ENCODE data around the gene ADSL. TPM values are rescaled to one million over a fixed set of nuclear protein-coding genes. Genes with fewer than 3 reads are reported as not detected.

ADSL gene
- total RNA-seq, 1 donor from 2014 or later = 41.0 TPM

- DNase-seq (ENCODE audit: extremely low spot score in 2 of 2) = no peak
- TF ChIP-seq POLR2A (IDR thresholded peaks at IDR 0.05) (no peak), POLR2AphosphoS5 (IDR thresholded peaks at IDR 0.05; ENCODE audit: insufficient read depth in 1 of 2, low read depth in 1 of 2) (no peak)
- TF ChIP-seq, protein P1, sequence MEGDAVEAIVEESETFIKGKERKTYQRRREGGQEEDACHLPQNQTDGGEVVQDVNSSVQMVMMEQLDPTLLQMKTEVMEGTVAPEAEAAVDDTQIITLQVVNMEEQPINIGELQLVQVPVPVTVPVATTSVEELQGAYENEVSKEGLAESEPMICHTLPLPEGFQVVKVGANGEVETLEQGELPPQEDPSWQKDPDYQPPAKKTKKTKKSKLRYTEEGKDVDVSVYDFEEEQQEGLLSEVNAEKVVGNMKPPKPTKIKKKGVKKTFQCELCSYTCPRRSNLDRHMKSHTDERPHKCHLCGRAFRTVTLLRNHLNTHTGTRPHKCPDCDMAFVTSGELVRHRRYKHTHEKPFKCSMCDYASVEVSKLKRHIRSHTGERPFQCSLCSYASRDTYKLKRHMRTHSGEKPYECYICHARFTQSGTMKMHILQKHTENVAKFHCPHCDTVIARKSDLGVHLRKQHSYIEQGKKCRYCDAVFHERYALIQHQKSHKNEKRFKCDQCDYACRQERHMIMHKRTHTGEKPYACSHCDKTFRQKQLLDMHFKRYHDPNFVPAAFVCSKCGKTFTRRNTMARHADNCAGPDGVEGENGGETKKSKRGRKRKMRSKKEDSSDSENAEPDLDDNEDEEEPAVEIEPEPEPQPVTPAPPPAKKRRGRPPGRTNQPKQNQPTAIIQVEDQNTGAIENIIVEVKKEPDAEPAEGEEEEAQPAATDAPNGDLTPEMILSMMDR (IDR thresholded peaks at IDR 0.05) = no peak
- no peaks in the 10 kb centered on the region for H3K36me3 ChIP-seq
- H3K9me3 ChIP-seq = no peaks in the 10 kb centered on the region
- peaks cover 13% of the 10 kb centered on the region for H3K4me1 ChIP-seq
- H3K27ac ChIP-seq = no peak overlapping the region
- intact Hi-C loops (cut with DNase I) = no loop called here
- H3K4me3 ChIP-seq = no peak overlapping the region
- H3K27me3 ChIP-seq = no peaks in the 10 kb centered on the region
Observed at GRCh38 chr22:40392618-40393017, 46.3 kb downstream of the ADSL start.

DNA sequence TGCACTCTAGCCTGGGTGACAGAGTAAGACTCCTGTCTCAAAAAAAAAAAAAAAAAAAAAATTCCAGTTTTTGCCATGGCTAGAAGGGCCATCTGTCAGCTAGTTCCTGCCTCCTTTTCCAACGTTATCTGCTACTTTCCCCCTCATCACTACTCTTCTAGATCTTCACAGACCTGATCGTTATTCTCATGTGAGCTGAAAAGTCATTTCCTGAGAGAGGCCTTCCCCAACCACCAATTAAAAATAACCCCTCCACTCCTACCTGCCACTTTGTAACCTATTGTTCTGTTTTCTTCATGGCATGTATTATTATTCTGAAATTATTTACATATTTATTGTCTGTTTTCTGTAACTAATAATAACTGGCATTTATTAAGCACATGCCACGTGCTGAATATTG, 48.3 kb downstream of the ADSL start:
- no peak overlapping the region for H3K4me3 ChIP-seq
- no peaks in the 10 kb centered on the region for H3K36me3 ChIP-seq
- peaks cover 13% of the 10 kb centered on the region for H3K4me1 ChIP-seq
- H3K27ac ChIP-seq = no peak overlapping the region
- H3K9me3 ChIP-seq = no peaks in the 10 kb centered on the region
- intact Hi-C loops (cut with DNase I) = no loop called here
- DNase-seq (ENCODE audit: extremely low spot score in 2 of 2) = no peak
- H3K27me3 ChIP-seq = no peaks in the 10 kb centered on the region
- TF ChIP-seq, protein P1 (IDR thresholded peaks at IDR 0.05) = no peak
- no peak for TF ChIP-seq POLR2A (IDR thresholded peaks at IDR 0.05)
- TF ChIP-seq POLR2AphosphoS5 (IDR thresholded peaks at IDR 0.05; ENCODE audit: insufficient read depth in 1 of 2, low read depth in 1 of 2) = no peak

GRCh38 chr22:40395607-40396006, 49.3 kb downstream of the ADSL start:
- DNase-seq (ENCODE audit: extremely low spot score in 2 of 2) = no peak
- H3K27ac ChIP-seq = no peak overlapping the region
- no peaks in the 10 kb centered on the region for H3K9me3 ChIP-seq
- peaks cover 13% of the 10 kb centered on the region for H3K4me1 ChIP-seq
- H3K36me3 ChIP-seq = no peaks in the 10 kb centered on the region
- TF ChIP-seq, protein P1 (IDR thresholded peaks at IDR 0.05) = no peak
- TF ChIP-seq POLR2AphosphoS5 (IDR thresholded peaks at IDR 0.05; ENCODE audit: insufficient read depth in 1 of 2, low read depth in 1 of 2) (no peak), POLR2A (IDR thresholded peaks at IDR 0.05) (no peak)
- intact Hi-C loops (cut with DNase I) = no loop called here
- H3K27me3 ChIP-seq = no peaks in the 10 kb centered on the region
- H3K4me3 ChIP-seq = no peak overlapping the region

DNA sequence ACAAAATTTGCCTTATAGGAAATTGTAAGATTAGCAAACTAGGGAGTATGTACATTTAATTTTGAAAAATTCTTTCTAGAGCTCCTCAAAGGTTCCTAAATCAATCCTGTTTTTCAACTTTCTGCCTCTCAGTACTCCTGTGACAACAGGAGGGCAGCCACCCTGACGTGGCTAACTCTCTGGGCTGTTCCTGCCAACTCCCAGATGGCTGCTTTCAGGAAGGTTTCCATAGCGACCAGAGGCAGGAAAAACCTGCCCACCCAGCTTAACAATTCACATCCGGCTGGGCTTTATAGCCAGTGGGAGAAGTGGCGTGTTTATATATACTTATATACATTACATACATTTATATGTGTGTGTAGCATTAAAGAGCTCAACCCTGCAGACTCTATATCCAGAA, 50.6 kb downstream of the ADSL start:
- Histone ChIP-seq H3K27me3 (no peaks in the 10 kb centered on the region), H3K4me3 (no peak overlapping the region), H3K36me3 (peaks cover 0 to 8% of the 10 kb centered on the region in 2 donors), H3K9me3 (no peaks in the 10 kb centered on the region), H3K27ac (peak overlapping the region; percentile 37), H3K4me1 (peaks cover 13% of the 10 kb centered on the region)
- DNase-seq (ENCODE audit: extremely low spot score in 2 of 2) = peak in 1 of 2 donors; percentile 86
- intact Hi-C loops (cut with DNase I) = no loop called here
- TF ChIP-seq POLR2A (IDR thresholded peaks at IDR 0.05) (no peak), POLR2AphosphoS5 (IDR thresholded peaks at IDR 0.05; ENCODE audit: insufficient read depth in 1 of 2, low read depth in 1 of 2) (peak in 1 of 2 donors; percentile 85)

DNA sequence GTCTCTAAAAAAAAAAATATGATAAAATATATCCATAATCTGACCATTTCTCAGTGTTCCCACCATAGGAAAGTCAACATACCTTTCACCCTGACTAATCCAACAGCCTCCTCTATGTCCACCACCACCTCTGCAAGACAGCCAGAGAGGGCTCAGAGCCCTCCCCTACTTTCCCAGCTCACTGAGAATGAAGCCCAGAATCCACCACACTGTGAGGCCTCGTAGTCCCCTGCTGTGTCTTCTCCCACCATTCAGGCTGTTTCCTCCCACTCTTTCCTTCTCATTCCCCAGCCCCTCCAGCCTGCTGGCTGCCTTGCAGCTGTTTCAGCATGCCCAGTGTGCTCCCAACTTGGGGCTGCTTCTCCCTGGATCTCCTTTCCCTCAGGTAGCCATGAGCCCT, 51.1 kb downstream of the ADSL start:
- peaks cover 0 to 13% of the 10 kb centered on the region in 2 donors for H3K36me3 ChIP-seq
- H3K9me3 ChIP-seq = no peaks in the 10 kb centered on the region
- no peak overlapping the region for H3K4me3 ChIP-seq
- TF ChIP-seq, protein P1 (IDR thresholded peaks at IDR 0.05) = no peak
- TF ChIP-seq POLR2A (IDR thresholded peaks at IDR 0.05) = no peak
- no peak for TF ChIP-seq POLR2AphosphoS5 (IDR thresholded peaks at IDR 0.05; ENCODE audit: insufficient read depth in 1 of 2, low read depth in 1 of 2)
- no peak overlapping the region for H3K27ac ChIP-seq
- no peaks in the 10 kb centered on the region for H3K27me3 ChIP-seq
- peaks cover 13% of the 10 kb centered on the region for H3K4me1 ChIP-seq
- intact Hi-C loops (cut with DNase I) = no loop called here
- DNase-seq (ENCODE audit: extremely low spot score in 2 of 2) = no peak
